K562 treated with DMSO at 1 percent for 48 hours (cell line): ENCODE measurements around the gene S100A4. TPM values are rescaled to one million over a fixed set of nuclear protein-coding genes. Genes with fewer than 3 reads are reported as not detected.

Source experiments
- total RNA-seq: library from RNA; unstranded; fragments of 300-600 nt; gene quantifications from 2 replicates; pipeline ENCODE4 v1.2.3, GENCODE V29; 2022; ENCODE audit warnings: low replicate concordance; ENCODE audit errors: extremely low read depth

Gene S100A4
- not detected in 2 replicates for total RNA-seq

DNA sequence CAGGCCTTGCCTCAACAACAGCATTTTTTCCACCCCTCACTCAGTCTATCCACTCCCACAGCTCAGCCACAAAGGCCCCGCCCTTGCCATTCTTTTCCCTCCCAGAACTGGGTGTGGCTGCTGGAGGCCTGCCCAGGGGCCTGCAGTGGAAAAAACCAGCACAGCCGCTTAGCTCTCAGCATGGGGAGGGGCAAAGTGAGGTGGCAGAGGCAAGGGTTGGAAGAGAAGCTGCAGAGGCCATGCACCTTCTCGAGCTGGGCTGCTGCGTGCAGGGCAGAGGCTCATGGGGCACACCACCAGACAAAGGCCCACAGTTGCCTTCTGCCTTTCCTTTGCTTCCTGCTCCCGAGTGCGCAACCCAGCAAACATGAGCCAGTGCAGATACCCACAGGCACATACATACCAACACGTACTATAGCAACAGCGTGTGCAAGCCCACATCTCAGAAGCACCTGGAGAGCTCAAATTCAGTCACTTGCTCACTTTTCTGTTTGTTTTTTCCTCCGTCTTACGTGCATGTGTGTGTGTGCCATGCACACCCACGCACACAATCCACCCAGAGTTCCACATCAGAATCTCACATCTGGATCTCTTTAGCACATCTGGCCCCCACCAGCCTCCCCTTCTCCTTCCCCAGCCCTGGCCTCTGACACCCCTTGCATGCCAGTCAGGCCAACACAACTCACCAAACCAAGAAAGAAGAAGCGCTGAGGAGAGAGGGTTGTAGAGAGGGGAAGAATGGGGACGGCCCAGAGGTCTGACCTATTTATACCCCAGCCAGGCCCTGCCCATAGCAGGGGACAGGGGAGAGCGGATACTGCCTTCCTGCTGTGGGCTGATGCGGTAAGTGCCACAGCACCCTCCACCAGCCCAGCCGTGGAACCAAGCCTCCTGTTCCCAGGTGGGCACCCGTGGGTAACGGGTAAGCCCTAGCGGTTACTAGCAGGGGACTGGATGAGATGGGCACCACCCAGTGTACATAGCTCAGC lies at the start of gene S100A4:
Gene S100A4 (minus strand): TSS at position 740 of the 989 bp plus-strand sequence. CDS start 1,012 bp downstream, outside the sequence.

GRCh38 chr1:153565529-153566374 lies 20.1 kb upstream of the S100A4 start, which contains the start of gene S100A2:
Gene S100A2 (minus strand): TSS chr1:153565844. CDS start chr1:153563877, 1,967 bp downstream.

DNA sequence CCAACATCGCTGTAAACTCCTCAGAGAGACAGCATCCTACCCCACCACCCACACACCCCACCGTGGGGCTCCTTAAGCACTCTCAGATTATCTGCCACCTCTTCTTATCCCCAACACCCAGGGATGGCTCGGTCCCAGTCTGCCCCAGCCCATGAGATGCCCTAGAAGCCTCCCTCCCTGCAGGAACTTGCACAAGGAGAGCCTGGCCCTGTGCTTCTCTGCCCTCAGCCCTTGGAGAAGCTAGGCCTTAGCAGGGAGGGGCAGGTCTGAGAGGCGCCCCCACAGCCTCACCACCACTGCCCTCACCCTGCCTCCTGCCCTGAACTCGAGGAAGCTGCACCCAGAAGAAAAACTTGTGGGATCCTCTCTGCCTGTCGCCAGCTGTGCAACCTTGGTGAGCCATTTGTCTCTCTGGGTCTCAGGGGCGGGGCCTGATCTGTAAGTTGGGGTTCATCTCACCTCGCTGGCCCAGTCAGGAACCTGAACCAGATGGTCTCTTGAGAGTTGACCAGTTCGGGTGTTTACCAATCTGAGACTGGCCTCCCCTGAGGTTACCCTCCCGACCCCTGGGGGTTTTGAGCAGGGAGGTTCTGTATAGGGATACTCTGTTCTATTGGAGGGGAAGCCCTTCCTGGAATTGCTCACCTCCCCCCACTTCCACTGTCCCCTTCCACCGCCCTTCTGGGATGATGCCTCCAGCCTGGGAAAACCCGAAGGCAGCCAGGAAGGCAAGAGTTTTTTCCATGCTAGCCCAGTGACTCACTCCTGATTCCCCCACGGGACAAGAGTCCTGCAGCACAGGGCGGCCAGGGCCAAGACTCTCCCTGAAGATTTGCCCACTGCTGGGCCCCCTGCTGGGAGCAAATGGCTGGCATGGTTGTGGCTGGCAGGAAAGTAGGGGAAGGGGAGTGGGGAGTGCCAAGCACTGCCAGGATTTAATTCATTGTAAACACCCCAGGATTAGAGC lies 3.4 kb upstream of the S100A4 start, which contains the start of gene S100A3:
Gene S100A3 (minus strand): TSS at position 537 of the 967 bp plus-strand sequence. CDS start 773 bp downstream, outside the sequence.

GRCh38 chr1:153540394-153541361 lies 4.9 kb downstream of the S100A4 start, which contains the start of gene S100A5:
Gene S100A5 (minus strand): TSS chr1:153540934. CDS start chr1:153540191, 743 bp downstream.

GRCh38 chr1:153535242-153536011 lies 10.2 kb downstream of the S100A4 start, which contains the start of gene S100A6:
Gene S100A6 (minus strand): TSS chr1:153535991. CDS start chr1:153535339, 652 bp downstream.

Other genes with a start within 250 kb of the S100A4 start
- not detected in 2 replicates for gene PGLYRP3, start 232.9 kb downstream of the S100A4 start, total RNA-seq
- not detected in 2 replicates for gene PGLYRP4, start 197.0 kb downstream of the S100A4 start, total RNA-seq
- gene S100A9, start 188.0 kb downstream of the S100A4 start, total RNA-seq = not detected in 2 replicates
- gene S100A12, start 170.2 kb downstream of the S100A4 start, total RNA-seq = not detected in 2 replicates
- gene S100A8, start 154.7 kb downstream of the S100A4 start, total RNA-seq = not detected in 2 replicates
- gene S100A7A, start 129.3 kb downstream of the S100A4 start, total RNA-seq = not detected in 2 replicates
- gene S100A7, start 85.2 kb downstream of the S100A4 start, total RNA-seq = not detected in 2 replicates
- gene S100A6, start 9.8 kb downstream of the S100A4 start, total RNA-seq = not detected in 2 replicates
- not detected in 2 replicates for gene S100A5, start 4.9 kb downstream of the S100A4 start, total RNA-seq
- not detected in 2 replicates for gene S100A3, start 3.5 kb upstream of the S100A4 start, total RNA-seq
- not detected in 2 replicates for gene S100A2, start 20.0 kb upstream of the S100A4 start, total RNA-seq
- not detected in 2 replicates for gene S100A16, start 67.3 kb upstream of the S100A4 start, total RNA-seq
- gene S100A14, start 70.5 kb upstream of the S100A4 start, total RNA-seq = not detected in 2 replicates
- gene S100A13, start 81.7 kb upstream of the S100A4 start, total RNA-seq = not detected in 2 replicates
- gene S100A1, start 82.6 kb upstream of the S100A4 start, total RNA-seq = not detected in 2 replicates
- not detected in 2 replicates for gene CHTOP, start 88.3 kb upstream of the S100A4 start, total RNA-seq
- gene SNAPIN, start 112.9 kb upstream of the S100A4 start, total RNA-seq = not detected in 2 replicates
- not detected in 2 replicates for gene ILF2, start 125.2 kb upstream of the S100A4 start, total RNA-seq
- gene NPR1, start 132.9 kb upstream of the S100A4 start, total RNA-seq = not detected in 2 replicates
- not detected in 2 replicates for gene INTS3, start 182.2 kb upstream of the S100A4 start, total RNA-seq
- gene SLC27A3, start 229.6 kb upstream of the S100A4 start, total RNA-seq = not detected in 2 replicates